ENCODE results near the gene DICER1. TPM values are rescaled to one million over a fixed set of nuclear protein-coding genes. Genes with fewer than 3 reads are reported as not detected.

Gene DICER1
- total and polyA plus RNA-seq, 2 donors (not counting 3 experiments of a cell fraction or from before 2014, with no cell fraction given), result 8.3 to 43.6 TPM

DNA sequence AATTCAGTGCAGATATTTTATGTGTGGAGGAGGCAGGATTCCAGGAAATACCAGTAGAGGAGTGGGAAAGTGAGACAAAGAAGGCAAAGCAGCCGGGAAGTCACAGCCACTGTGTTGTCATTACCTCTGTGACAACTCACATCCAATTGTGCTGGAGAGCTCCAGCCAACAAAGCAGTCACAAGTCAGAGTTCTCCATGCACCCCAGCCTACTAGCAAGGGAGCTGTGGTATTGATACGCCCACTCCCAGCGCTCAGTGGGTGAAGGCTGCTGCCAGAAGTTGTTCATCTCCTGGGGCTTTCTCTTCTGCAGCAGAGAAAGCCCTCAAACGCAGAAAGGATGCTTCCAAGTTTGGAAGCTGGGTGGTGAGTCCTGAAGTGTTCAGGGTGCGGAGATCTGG is 93.9 kb downstream of the DICER1 start:
- Histone ChIP-seq H2AFZ (ENCODE audit: low read depth, low read length) (no peak overlapping the region), H3K27ac (ENCODE audit: insufficient read depth, low read depth, low read length) (no peak overlapping the region), H3K4me2 (ENCODE audit: insufficient read depth, low read length) (no peak overlapping the region), H4K20me1 (replicated peaks; ENCODE audit: control insufficient read depth, extremely low read depth, insufficient read depth, low read length) (no peaks in the 10 kb centered on the region), H3K27me3 (ENCODE audit: control insufficient read depth in 2 of 2, insufficient read depth in 2 of 2, low read length in 2 of 2) (no peaks in the 10 kb centered on the region), H3K9me3 (replicated peaks; ENCODE audit: control insufficient read depth, insufficient read depth, low read length) (no peaks in the 10 kb centered on the region), H3K36me3 (ENCODE audit: control insufficient read depth in 2 of 2, extremely low read depth in 1 of 2, insufficient read depth in 2 of 2, low read length in 2 of 2) (no peaks in the 10 kb centered on the region), H3K79me2 (ENCODE audit: control insufficient read depth, insufficient read depth, low read length) (no peaks in the 10 kb centered on the region), H3K9ac (replicated peaks; ENCODE audit: extremely low read depth, insufficient read depth, low read length) (no peak overlapping the region), H3K9me1 (replicated peaks; ENCODE audit: control insufficient read depth, extremely low read depth, insufficient read depth, low read length) (no peaks in the 10 kb centered on the region), H3K4me3 (replicated peaks in 1 of 3; ENCODE audit: insufficient read depth in 1 of 3, low read depth in 1 of 3, low read length in 3 of 3) (no peak overlapping the region), H3K4me1 (ENCODE audit: control insufficient read depth, extremely low read depth, insufficient read depth, low read length) (no peaks in the 10 kb centered on the region)
- dilution Hi-C loops (cut with MboI; ENCODE audit: extremely low pct_ligation_motif_present, low sequenced_read_pairs), result no loop called here
- ChIA-PET CTCF (no interaction called here), POLR2A (no interaction called here)
- DNase-seq (ENCODE audit: low read depth, low spot score), result no peak
- BruUV-seq (replicated peaks), result no TSS peak
- TF ChIP-seq JUN (IDR thresholded peaks at IDR 0.05; ENCODE audit: borderline replicate concordance, insufficient read depth, insufficient read length, low read depth) (no peak), POLR2A (IDR thresholded peaks at IDR 0.05; ENCODE audit: low read depth, low read length) (no peak), MAX (IDR thresholded peaks at IDR 0.05; ENCODE audit: insufficient read depth, insufficient read length) (no peak), FOS (IDR thresholded peaks at IDR 0.05; ENCODE audit: borderline replicate concordance, insufficient read depth, low read length) (no peak), EZH2 (IDR thresholded peaks at IDR 0.05; ENCODE audit: borderline replicate concordance, low read depth, low read length, severe bottlenecking) (no peak), POLR2AphosphoS5 (IDR thresholded peaks at IDR 0.05; ENCODE audit: insufficient read depth, low read depth, low read length) (no peak), GATA2 (IDR thresholded peaks at IDR 0.05; ENCODE audit: insufficient read depth, insufficient read length, low read depth, low read length) (no peak), MYC (IDR thresholded peaks at IDR 0.05; ENCODE audit: low read depth, low read length) (no peak)
- TF ChIP-seq, protein P1, sequence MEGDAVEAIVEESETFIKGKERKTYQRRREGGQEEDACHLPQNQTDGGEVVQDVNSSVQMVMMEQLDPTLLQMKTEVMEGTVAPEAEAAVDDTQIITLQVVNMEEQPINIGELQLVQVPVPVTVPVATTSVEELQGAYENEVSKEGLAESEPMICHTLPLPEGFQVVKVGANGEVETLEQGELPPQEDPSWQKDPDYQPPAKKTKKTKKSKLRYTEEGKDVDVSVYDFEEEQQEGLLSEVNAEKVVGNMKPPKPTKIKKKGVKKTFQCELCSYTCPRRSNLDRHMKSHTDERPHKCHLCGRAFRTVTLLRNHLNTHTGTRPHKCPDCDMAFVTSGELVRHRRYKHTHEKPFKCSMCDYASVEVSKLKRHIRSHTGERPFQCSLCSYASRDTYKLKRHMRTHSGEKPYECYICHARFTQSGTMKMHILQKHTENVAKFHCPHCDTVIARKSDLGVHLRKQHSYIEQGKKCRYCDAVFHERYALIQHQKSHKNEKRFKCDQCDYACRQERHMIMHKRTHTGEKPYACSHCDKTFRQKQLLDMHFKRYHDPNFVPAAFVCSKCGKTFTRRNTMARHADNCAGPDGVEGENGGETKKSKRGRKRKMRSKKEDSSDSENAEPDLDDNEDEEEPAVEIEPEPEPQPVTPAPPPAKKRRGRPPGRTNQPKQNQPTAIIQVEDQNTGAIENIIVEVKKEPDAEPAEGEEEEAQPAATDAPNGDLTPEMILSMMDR (IDR thresholded peaks at IDR 0.05; ENCODE audit: extremely low read depth in 1 of 2, insufficient read depth in 1 of 2, low read depth in 1 of 2, low read length in 2 of 2), result no peak
- no peak for FAIRE-seq
- intact Hi-C loops (cut with micrococcal nuclease), result no loop called here
